ENCODE data around the gene KIAA0408. TPM values are rescaled to one million over a fixed set of nuclear protein-coding genes. Genes with fewer than 3 reads are reported as not detected.
"Not testable (repeated sequence)": the region's sequence is repeated elsewhere in the genome, so short reads cannot be mapped to it uniquely, and the experiment has no call there.

Gene KIAA0408
- total RNA-seq, 1 donor from 2014 or later = 12.8 TPM

DNA sequence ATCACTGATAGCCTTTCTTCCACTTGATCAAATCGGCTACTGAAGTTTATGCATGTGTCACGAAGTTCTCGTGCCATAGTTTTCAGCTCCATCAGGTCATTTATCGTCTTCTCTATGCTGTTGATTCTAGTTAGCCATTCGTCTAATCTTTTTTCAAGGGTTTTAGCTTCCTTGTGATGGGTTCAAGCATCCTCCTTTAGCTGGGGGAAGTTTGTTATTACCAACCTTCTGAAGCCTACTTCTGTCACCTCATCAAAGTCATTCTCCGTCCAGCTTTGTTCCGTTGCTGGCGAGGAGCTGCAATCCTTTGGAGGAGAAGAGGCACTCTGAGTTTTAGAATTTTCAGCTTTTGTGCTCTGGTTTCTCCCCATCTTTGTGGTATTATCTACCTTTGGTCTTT lies 47.2 kb downstream of the KIAA0408 start:
- DNase-seq (ENCODE audit: low spot score) = not testable (repeated sequence)

Other genes with a start within 250 kb of the KIAA0408 start
- gene RNF146, start 192.5 kb downstream of the KIAA0408 start, total RNA-seq = 36.5 TPM
- 63.1 TPM for gene ECHDC1, start 115.8 kb downstream of the KIAA0408 start, total RNA-seq
- gene C6orf58, start 117.8 kb upstream of the KIAA0408 start, total RNA-seq = 0.55 TPM